GM13977 (cell line): Measurements from ENCODE around the gene CDKN2B-AS1.

Experiments used
- DNase-seq: peaks from one replicate; pipeline ENCODE4 v3.0.0; 2012; ENCODE audit warnings: low spot score
- CTCF ChIP-seq: IDR thresholded peaks from 2 replicates; pipeline ENCODE4 v1.5.1; 2012; ENCODE audit warnings: mild to moderate bottlenecking, control low read depth; ENCODE audit not compliant: insufficient read depth; ENCODE audit errors: extremely low read depth, missing control alignments
- in situ Hi-C: fragments of 300-500 bp; cut with MboI; formaldehyde crosslinking; loops from one replicate; pipeline ENCODE4 v1.12.0; 2022; ENCODE audit warnings: low sequenced_read_pairs, low pct_unique_long_range_greater_than_20kb, mixed read lengths, inconsistent platforms; ENCODE audit not compliant: unreplicated experiment

The CDKN2B-AS1 gene

GRCh38 chr9:21995006-21995665 lies 545 bp downstream of the CDKN2B-AS1 start:
- DNase-seq, result peak; percentile 88
- in situ Hi-C loops, result no loop called here
- TF ChIP-seq CTCF, result no peak

GRCh38 chr9:21995666-21996398 lies 1.2 kb downstream of the CDKN2B-AS1 start:
- DNase-seq, result peak; percentile 38
- peak; percentile 32 for TF ChIP-seq CTCF
- in situ Hi-C loops, result no loop called here

GRCh38 chr9:21996438-21996837 lies 1.8 kb downstream of the CDKN2B-AS1 start:
- no peak for DNase-seq
- in situ Hi-C loops, result no loop called here
- no peak for TF ChIP-seq CTCF

GRCh38 chr9:21996858-21997257 lies 2.3 kb downstream of the CDKN2B-AS1 start:
- in situ Hi-C loops, result no loop called here
- no peak for DNase-seq
- no peak for TF ChIP-seq CTCF

GRCh38 chr9:21997480-21997879 lies 2.9 kb downstream of the CDKN2B-AS1 start:
- TF ChIP-seq CTCF, result no peak
- in situ Hi-C loops, result no loop called here
- DNase-seq, result no peak

- no peak for DNase-seq
- no peak for TF ChIP-seq CTCF
- in situ Hi-C loops, result no loop called here
Measured at GRCh38 chr9:21998026-21998425, 3.4 kb downstream of the CDKN2B-AS1 start.
